ENCODE measurements around the gene HNRNPA1. TPM values are rescaled to one million over a fixed set of nuclear protein-coding genes. Genes with fewer than 3 reads are reported as not detected.
"Not testable (repeated sequence)": the region's sequence is repeated elsewhere in the genome, so short reads cannot be mapped to it uniquely, and the experiment has no call there.

The HNRNPA1 gene
- total and polyA plus RNA-seq, 2 donors (not counting 1 experiment from before 2014, with no cell fraction given) = 631 to 1,040 TPM

GRCh38 chr12:54306925-54307741, 26.6 kb downstream of the HNRNPA1 start:
- H3K27me3 Mint-ChIP-seq = peaks cover 32% of the 10 kb centered on the region
- peaks cover 19 to 22% of the 10 kb centered on the region in 2 donors for H3K4me1 ChIP-seq (ENCODE audit: control insufficient read depth in 2 of 2, insufficient read depth in 2 of 2, low read length in 2 of 2)
- no peak overlapping the region for H3K4me3 Mint-ChIP-seq
- no peak overlapping the region for H3K4me3 ChIP-seq (ENCODE audit: control extremely low read depth in 1 of 5, extremely low read depth in 1 of 5, insufficient read depth in 1 of 5, low read depth in 2 of 5, low read length in 4 of 5)
- intact Hi-C loops (cut with micrococcal nuclease) = no loop called here
- ATAC-seq (ENCODE audit: low read depth) (no peak), DNase-seq (no peak)
- no peak overlapping the region for H2AFZ ChIP-seq (ENCODE audit: insufficient read depth, low read depth, low read length, poor library complexity, severe bottlenecking)
- H4K20me1 ChIP-seq (ENCODE audit: control insufficient read depth, insufficient read depth, low read length, poor library complexity, severe bottlenecking) = no peaks in the 10 kb centered on the region
- H3K9me3 Mint-ChIP-seq (ENCODE audit: insufficient read depth) = no peaks in the 10 kb centered on the region
- peaks cover 0 to 5% (median 4%) of the 10 kb centered on the region in 4 experiments for H3K27me3 ChIP-seq (replicated peaks in 1 of 4; ENCODE audit: control extremely low read depth in 1 of 4, control insufficient read depth in 3 of 4, insufficient read depth in 4 of 4, low read length in 3 of 4)
- no peaks in the 10 kb centered on the region for H3K36me3 ChIP-seq (replicated peaks in 1 of 2; ENCODE audit: control extremely low read depth in 1 of 2, control insufficient read depth in 1 of 2, extremely low read depth in 1 of 2, insufficient read depth in 2 of 2, low read length in 1 of 2)
- H3K27ac Mint-ChIP-seq = no peak overlapping the region
- H3K9me3 ChIP-seq (ENCODE audit: control extremely low read depth in 1 of 3, control insufficient read depth in 2 of 3, insufficient read depth in 1 of 3, low read length in 2 of 3) = no peaks in the 10 kb centered on the region
- 40% methylated on average over 6 of the region's 8 CpGs for WGBS (ENCODE audit: insufficient coverage)
- no peak overlapping the region for H3K4me2 ChIP-seq (replicated peaks; ENCODE audit: low read depth, low read length, poor library complexity, severe bottlenecking)
- peaks cover 22% of the 10 kb centered on the region for H3K4me1 Mint-ChIP-seq
- ChIA-PET CTCF (interaction anchor here (0.9 to 1.0 kb wide), 3 partner anchors 15 to 72 kb away, joined by 3 to 4 read pairs (median 3); no protein-coding TSS in a partner anchor), POLR2A (no interaction called here)
- no peak overlapping the region for H3K9ac ChIP-seq (ENCODE audit: low read length)
- no peak overlapping the region for H3K27ac ChIP-seq (ENCODE audit: low read length in 2 of 2)
- TF ChIP-seq EZH2 (IDR thresholded peaks at IDR 0.05; ENCODE audit: borderline replicate concordance, insufficient read depth, low read depth, low read length, poor library complexity, severe bottlenecking) (no peak), CTCF (IDR thresholded peaks at IDR 0.05) (no peak)
- H3K79me2 ChIP-seq (ENCODE audit: control insufficient read depth, insufficient read depth, low read length) = no peaks in the 10 kb centered on the region

GRCh38 chr12:54311051-54311450, 30.5 kb downstream of the HNRNPA1 start:
- ChIA-PET CTCF (interaction anchor here (1.1 to 1.4 kb wide), 2 partner anchors 11 to 18 kb away, joined by 3 read pairs; partner anchors contain the start of gene NFE2), POLR2A (interaction anchor here (0.7 kb wide), 1 partner anchor 187 kb away, joined by 4 read pairs; no protein-coding TSS in a partner anchor)
- H3K27ac ChIP-seq (ENCODE audit: low read length in 2 of 2) = no peak overlapping the region
- no peak for TF ChIP-seq CTCF (IDR thresholded peaks at IDR 0.05)
- Mint-ChIP-seq H3K4me3 (no peak overlapping the region), H3K27me3 (peaks cover 14% of the 10 kb centered on the region), H3K4me1 (no peaks in the 10 kb centered on the region), H3K9me3 (ENCODE audit: insufficient read depth) (no peaks in the 10 kb centered on the region), H3K27ac (no peak overlapping the region)
- WGBS (ENCODE audit: insufficient coverage) = no CpG with 5 or more reads among the region's 2 CpGs
- H3K9ac ChIP-seq (ENCODE audit: low read length) = no peak overlapping the region
- H3K27me3 ChIP-seq (replicated peaks in 1 of 4; ENCODE audit: control extremely low read depth in 1 of 4, control insufficient read depth in 3 of 4, insufficient read depth in 4 of 4, low read length in 3 of 4) = no peaks in the 10 kb centered on the region
- no peaks in the 10 kb centered on the region for H3K79me2 ChIP-seq (ENCODE audit: control insufficient read depth, insufficient read depth, low read length)
- no peak overlapping the region for H2AFZ ChIP-seq (ENCODE audit: insufficient read depth, low read depth, low read length, poor library complexity, severe bottlenecking)
- no peaks in the 10 kb centered on the region for H3K9me3 ChIP-seq (ENCODE audit: control extremely low read depth in 1 of 3, control insufficient read depth in 2 of 3, insufficient read depth in 1 of 3, low read length in 2 of 3)
- ATAC-seq (ENCODE audit: low read depth) = no peak
- no peaks in the 10 kb centered on the region for H3K4me1 ChIP-seq (ENCODE audit: control insufficient read depth in 2 of 2, insufficient read depth in 2 of 2, low read length in 2 of 2)
- no peak overlapping the region for H3K4me3 ChIP-seq (ENCODE audit: control extremely low read depth in 1 of 5, extremely low read depth in 1 of 5, insufficient read depth in 1 of 5, low read depth in 2 of 5, low read length in 4 of 5)
- no peak overlapping the region for H3K4me2 ChIP-seq (replicated peaks; ENCODE audit: low read depth, low read length, poor library complexity, severe bottlenecking)
- no peaks in the 10 kb centered on the region for H4K20me1 ChIP-seq (ENCODE audit: control insufficient read depth, insufficient read depth, low read length, poor library complexity, severe bottlenecking)
- intact Hi-C loops (cut with micrococcal nuclease) = no loop called here
- no peak for DNase-seq
- H3K36me3 ChIP-seq (replicated peaks in 1 of 2; ENCODE audit: control extremely low read depth in 1 of 2, control insufficient read depth in 1 of 2, extremely low read depth in 1 of 2, insufficient read depth in 2 of 2, low read length in 1 of 2) = no peaks in the 10 kb centered on the region

DNA sequence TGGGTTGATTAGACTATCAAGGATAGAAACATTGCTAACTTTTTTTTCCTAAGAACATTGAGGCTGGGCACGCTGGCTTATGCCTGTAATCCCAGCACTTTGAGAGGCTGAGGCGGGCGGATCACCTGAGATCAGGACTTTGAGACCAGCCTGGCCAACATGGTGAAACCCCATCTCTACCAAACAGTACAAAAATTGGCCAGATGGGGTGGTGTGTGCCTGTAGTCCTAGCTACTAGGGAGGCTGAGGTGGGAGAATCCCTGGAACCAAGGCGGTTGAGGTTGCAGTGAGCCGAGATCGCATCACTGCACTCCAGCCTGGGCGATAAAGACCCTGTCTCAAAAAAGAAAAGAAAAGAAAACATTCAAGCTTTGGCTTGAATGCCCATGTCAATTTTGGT, 31.8 kb downstream of the HNRNPA1 start:
- H2AFZ ChIP-seq (ENCODE audit: insufficient read depth, low read depth, low read length, poor library complexity, severe bottlenecking); CTCF ChIA-PET; POLR2A ChIA-PET: not testable (repeated sequence)

More for the DNA sequence above, 31.8 kb downstream of the HNRNPA1 start:
- H3K27ac Mint-ChIP-seq; H3K36me3 ChIP-seq (replicated peaks in 1 of 2; ENCODE audit: control extremely low read depth in 1 of 2, control insufficient read depth in 1 of 2, extremely low read depth in 1 of 2, insufficient read depth in 2 of 2, low read length in 1 of 2); DNase-seq; H3K79me2 ChIP-seq (ENCODE audit: control insufficient read depth, insufficient read depth, low read length); H3K9me3 ChIP-seq (ENCODE audit: control extremely low read depth in 1 of 3, control insufficient read depth in 2 of 3, insufficient read depth in 1 of 3, low read length in 2 of 3); H3K4me1 Mint-ChIP-seq; H3K27me3 ChIP-seq (replicated peaks in 1 of 4; ENCODE audit: control extremely low read depth in 1 of 4, control insufficient read depth in 3 of 4, insufficient read depth in 4 of 4, low read length in 3 of 4); H4K20me1 ChIP-seq (ENCODE audit: control insufficient read depth, insufficient read depth, low read length, poor library complexity, severe bottlenecking); H3K4me3 Mint-ChIP-seq; H3K4me3 ChIP-seq (ENCODE audit: control extremely low read depth in 1 of 5, extremely low read depth in 1 of 5, insufficient read depth in 1 of 5, low read depth in 2 of 5, low read length in 4 of 5); H3K9me3 Mint-ChIP-seq (ENCODE audit: insufficient read depth); H3K27ac ChIP-seq (ENCODE audit: low read length in 2 of 2); H3K9ac ChIP-seq (ENCODE audit: low read length); H3K4me2 ChIP-seq (replicated peaks; ENCODE audit: low read depth, low read length, poor library complexity, severe bottlenecking); intact Hi-C loops (cut with micrococcal nuclease); ATAC-seq (ENCODE audit: low read depth); H3K4me1 ChIP-seq (ENCODE audit: control insufficient read depth in 2 of 2, insufficient read depth in 2 of 2, low read length in 2 of 2): not testable (repeated sequence)
- 100% methylated on average over 1 of the region's 7 CpGs for WGBS (ENCODE audit: insufficient coverage)
- peaks cover 13% of the 10 kb centered on the region for H3K27me3 Mint-ChIP-seq
